ENCODE data around the gene STX11.

DNA sequence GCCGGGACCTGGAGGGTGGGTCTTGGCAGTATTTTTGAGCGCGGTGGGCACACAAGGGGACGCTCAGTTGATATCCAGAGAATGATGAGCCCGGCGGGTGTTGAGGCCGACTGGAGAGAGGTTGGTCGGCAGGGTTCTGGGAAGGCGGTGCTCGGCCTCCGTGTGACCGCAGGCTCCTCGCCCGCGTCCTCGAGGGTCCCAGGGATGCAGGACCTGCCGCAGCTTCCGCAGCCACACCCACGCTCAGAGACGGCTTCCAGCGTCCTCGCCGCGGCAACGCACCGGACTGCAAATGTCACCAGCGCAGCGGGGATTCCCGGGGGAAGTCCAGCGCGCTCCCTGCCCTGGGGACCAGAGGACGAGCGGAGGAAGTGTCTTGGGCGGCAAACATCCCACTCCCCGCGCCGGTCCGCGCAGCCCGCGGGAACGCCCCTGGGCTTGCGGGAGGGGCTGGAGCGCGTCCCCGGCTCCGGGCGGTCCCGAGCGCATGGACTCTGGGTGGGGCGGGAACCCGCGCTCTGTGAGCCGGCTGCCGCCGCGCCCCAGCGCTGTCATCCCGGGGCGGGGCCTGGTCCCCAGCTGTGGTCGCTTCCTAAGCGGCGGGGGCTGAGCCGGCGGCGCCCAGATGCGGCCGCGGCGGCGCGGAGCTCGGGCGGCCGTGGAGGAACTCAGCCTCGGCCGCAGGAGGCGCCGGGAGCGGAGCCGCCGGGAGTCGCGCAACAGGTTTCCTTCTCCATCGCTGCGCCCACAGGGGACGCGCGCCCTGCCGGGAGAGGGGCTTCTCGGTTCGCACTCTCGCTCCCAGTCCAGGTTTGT is at the start of gene STX11:
- TF ChIP-seq MAX (IDR thresholded peaks at IDR 0.05; ENCODE audit: low read depth, low read length), result peak; percentile 64
- TF ChIP-seq, protein P1, sequence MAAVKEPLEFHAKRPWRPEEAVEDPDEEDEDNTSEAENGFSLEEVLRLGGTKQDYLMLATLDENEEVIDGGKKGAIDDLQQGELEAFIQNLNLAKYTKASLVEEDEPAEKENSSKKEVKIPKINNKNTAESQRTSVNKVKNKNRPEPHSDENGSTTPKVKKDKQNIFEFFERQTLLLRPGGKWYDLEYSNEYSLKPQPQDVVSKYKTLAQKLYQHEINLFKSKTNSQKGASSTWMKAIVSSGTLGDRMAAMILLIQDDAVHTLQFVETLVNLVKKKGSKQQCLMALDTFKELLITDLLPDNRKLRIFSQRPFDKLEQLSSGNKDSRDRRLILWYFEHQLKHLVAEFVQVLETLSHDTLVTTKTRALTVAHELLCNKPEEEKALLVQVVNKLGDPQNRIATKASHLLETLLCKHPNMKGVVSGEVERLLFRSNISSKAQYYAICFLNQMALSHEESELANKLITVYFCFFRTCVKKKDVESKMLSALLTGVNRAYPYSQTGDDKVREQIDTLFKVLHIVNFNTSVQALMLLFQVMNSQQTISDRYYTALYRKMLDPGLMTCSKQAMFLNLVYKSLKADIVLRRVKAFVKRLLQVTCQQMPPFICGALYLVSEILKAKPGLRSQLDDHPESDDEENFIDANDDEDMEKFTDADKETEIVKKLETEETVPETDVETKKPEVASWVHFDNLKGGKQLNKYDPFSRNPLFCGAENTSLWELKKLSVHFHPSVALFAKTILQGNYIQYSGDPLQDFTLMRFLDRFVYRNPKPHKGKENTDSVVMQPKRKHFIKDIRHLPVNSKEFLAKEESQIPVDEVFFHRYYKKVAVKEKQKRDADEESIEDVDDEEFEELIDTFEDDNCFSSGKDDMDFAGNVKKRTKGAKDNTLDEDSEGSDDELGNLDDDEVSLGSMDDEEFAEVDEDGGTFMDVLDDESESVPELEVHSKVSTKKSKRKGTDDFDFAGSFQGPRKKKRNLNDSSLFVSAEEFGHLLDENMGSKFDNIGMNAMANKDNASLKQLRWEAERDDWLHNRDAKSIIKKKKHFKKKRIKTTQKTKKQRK (IDR thresholded peaks at IDR 0.05; ENCODE audit: low read depth, low read length), result no peak
- peak; percentile 55; the same call in 1 of the 2 replicates for TF ChIP-seq TAF1 (IDR thresholded peaks at IDR 0.05; ENCODE audit: borderline replicate concordance, low read depth, low read length)
- no peak for TF ChIP-seq RAD21 (IDR thresholded peaks at IDR 0.05; ENCODE audit: insufficient read depth, low read depth, low read length)
- peak; percentile 26 for TF ChIP-seq SP1 (IDR thresholded peaks at IDR 0.05; ENCODE audit: low read depth, low read length)
- peak; percentile 31 for TF ChIP-seq MYC (IDR thresholded peaks at IDR 0.05; ENCODE audit: insufficient read depth, insufficient read length, insufficient replicate concordance, low read length, severe bottlenecking)
- TF ChIP-seq POLR2A (IDR thresholded peaks at IDR 0.05; ENCODE audit: low read depth, low read length), result peak; percentile 91
- no peak for TF ChIP-seq EZH2 (IDR thresholded peaks at IDR 0.05; ENCODE audit: borderline replicate concordance, control insufficient read depth, low read depth, low read length)

Measured in GM12878 (cell line).